Effector CD4-positive, alpha-beta T cell (primary cell): Measurements from ENCODE around the gene GLS2.

Experiments used
- DNase-seq: peaks from one replicate; pipeline ENCODE4 v3.0.0-alpha.2; 2020

Gene GLS2

DNA sequence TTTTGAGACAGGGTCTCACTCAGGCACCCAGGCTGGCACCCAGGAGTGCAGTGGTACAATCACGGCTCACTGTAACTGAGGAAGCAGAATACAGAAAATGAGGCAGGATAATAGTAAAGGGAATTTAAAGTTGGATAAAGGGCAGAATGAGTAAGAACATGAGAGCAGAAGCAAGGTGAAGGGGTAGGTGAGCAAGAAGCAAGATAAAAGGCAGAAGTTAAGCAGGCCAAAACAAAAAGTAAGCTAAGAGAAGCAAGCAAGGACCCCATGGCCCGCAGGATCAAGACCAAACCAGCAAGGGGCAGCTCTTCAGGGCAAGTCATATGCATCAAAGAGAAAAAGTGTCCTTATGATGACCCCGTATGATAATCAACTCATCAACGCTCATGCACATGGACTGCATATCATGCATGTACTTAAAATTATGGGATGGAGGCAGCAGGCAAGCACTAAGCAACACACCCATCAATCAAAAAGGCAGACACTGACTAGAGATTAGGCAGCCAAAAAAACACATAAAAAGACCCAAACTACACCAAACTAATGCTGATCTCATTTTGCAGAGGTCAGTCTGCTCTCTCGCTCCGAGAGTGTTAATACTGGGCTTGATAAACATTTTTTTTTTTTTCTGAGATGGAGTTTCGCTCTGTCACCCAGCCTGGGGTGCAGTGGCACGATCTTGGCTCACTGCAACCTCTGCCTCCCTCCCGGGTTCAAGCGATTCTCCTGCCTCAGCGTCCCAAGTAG is 50.4 kb downstream of the GLS2 start:
- no peak for DNase-seq

DNA sequence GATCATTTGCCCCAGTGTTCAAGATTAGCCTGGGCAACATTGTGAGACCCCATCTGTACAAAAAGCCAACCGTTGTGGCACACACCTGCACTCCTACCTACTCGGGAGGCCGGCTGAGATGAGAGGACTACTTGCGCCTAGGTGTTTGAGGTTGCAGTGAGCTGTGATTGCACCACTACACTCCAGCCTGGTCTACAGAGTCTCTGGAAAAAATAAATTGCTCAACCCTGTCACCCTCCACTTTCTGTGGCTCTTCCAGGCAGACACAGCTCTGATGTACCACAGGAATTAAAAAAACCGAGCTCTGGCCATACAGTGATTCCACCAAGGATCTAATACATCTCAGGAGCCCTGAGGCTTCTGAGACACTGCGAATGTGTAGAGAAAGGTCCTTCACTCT is 53.1 kb downstream of the GLS2 start:
- DNase-seq: no peak

DNA sequence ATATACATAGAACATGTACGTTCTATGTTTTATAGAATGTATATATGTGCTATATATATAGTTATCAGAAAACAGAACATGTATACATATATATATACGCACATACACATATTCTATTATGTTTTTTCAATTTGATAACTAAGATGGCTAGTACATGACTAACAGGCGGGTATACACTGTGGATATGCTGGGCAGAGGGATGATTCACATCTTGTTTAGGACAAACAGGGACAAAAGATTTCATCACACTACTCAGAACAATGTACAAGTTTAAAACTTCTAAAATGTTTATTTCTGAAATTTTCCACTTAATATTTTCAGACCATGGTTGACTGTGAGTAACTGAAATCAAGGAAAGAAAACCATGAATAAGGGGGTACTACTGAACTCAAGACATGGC is 56.1 kb downstream of the GLS2 start:
- DNase-seq: no peak

DNA sequence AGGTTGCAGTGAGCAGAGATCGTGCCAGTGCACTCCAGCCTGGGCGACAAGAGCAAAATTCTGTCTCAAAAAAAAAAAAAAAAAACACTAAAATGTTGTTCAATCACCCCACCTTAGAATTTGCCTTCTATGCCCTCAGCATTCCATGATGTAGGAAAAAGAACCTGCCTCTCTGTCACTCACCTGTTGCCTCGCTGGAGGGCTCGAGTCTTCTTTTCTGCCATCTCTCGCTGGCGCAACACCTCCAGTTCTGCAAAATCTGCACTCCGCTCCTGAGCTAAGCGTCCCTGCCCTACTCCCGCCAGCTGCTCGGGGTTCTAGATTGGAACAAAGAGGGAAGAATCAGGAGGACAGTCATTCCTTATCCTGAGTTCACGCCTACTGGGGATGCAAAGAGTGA is 56.7 kb downstream of the GLS2 start:
- DNase-seq: no peak

DNA sequence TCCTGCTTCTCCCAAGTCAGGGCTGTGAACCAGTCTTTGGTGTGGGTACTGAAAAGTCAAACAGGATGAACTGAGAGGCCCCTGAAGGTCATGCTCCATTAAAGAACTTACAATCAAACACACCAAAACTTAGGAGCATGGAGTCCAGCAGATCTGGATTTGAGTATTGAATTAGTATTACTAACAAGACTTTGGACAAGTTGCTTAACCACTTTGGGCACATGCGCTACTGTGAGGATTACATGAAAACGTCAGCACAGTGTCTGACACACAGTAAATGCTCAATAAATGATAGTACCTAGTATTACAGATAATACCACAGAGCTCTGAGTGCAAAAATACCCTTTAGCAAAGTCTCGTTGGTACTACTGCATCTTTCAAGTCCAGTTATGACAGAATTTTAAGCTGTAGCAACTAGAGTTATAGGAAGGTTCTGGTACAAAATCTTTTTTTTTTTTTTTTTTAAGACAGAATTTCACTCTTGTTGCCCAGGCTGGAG is 62.0 kb downstream of the GLS2 start:
- no peak for DNase-seq

DNA sequence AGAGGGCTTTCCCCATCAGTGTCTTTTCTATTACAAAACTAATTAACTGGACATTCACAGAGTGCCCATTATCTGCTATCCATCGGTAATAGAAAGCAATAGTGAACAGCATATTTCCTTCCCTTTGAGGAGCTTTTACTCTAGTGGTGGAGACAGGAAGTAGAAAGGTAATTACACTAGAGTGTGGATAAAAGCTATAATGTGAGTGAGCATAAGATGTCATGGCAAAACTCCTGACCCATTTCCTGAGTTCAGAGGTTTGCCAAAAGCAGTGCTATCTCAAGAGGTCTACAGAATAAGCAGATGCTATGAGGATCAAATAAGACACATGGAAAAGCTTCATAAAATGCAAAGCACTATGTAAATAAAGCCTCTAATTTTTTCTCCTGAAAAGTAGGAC is 62.8 kb downstream of the GLS2 start:
- no peak for DNase-seq
